SK-N-MC (cell line): Measurements from ENCODE around the gene FADS2.

ENCODE experiments used
- DNase-seq: peaks from one replicate; pipeline ENCODE4 v3.0.0-alpha.2; 2011; ENCODE audit warnings: low read depth, low spot score
- H3K27ac ChIP-seq: fragments of 200-600 bp; sonication (generic); 2 replicates; pipeline ENCODE4 v1.5.1; 2016; ENCODE audit warnings: mixed run types
- H3K36me3 ChIP-seq: fragments of 200-600 bp; sonication (generic); 2 replicates; pipeline ENCODE4 v1.6.1; 2017; ENCODE audit warnings: antibody characterized with exemption, low read length, mixed read lengths; ENCODE audit not compliant: insufficient read depth
- H3K4me3 ChIP-seq: fragments of 200-600 bp; sonication (generic); 2 replicates; pipeline ENCODE4 v1.5.1; 2016
- H3K9ac ChIP-seq: fragments of 200-600 bp; sonication (generic); 2 replicates; pipeline ENCODE4 v1.8.0; 2017; ENCODE audit warnings: mixed run types, mixed read lengths; ENCODE audit not compliant: insufficient read length
- H3K9me3 ChIP-seq: fragments of 200-600 bp; sonication (generic); 2 replicates; pipeline ENCODE4 v1.6.1; 2017; ENCODE audit warnings: low read depth, mild to moderate bottlenecking, antibody characterized with exemption, low read length, moderate library complexity, mixed read lengths
- EZH2 ChIP-seq: fragments of 200-600 bp; sonication (generic); IDR thresholded peaks from one replicate; pipeline ENCODE4 v1.6.1; 2017; ENCODE audit warnings: antibody characterized with exemption
- FOXP2 ChIP-seq: optimal IDR thresholded peaks from 2 replicates; pipeline ENCODE3; 2011; ENCODE audit warnings: mild to moderate bottlenecking, moderate library complexity; ENCODE audit not compliant: insufficient read depth; ENCODE audit errors: extremely low read length, control extremely low read depth
- POLR2AphosphoS5 ChIP-seq: IDR thresholded peaks from 2 replicates; pipeline ENCODE4 v1.6.1; 2012; ENCODE audit warnings: mild to moderate bottlenecking, low read depth, low read length, borderline replicate concordance

FADS2 gene

DNA sequence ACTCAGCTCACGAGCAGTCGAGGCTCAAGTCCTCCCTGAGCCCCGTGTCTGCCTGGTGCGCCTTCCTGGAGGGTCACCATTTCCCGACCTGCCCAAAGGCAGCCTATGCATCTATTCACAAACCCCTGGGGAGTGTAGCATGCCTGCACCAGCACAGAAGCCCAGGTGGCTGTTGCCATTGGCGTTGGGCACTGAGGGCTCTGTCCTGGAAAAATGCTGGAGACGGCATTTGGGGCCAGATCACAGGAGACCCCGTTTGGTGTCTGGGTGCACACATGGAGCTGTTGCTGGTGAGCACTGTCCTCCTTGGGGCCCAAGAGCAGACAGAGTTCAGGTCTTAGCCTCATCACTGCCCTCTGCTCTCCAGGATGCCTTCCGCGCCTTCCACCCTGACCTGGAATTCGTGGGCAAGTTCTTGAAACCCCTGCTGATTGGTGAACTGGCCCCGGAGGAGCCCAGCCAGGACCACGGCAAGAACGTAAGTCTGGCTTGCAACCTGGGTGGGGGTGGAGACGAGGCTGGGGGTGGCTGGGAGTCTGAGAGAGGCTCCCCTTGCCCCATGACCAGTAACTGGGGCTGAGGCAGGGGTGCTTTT is 9.4 kb downstream of the FADS2 start:
- Histone ChIP-seq H3K27ac (peak overlapping the region; percentile 99), H3K4me3 (no peak overlapping the region), H3K36me3 (peaks cover 73% of the 10 kb centered on the region), H3K9me3 (no peaks in the 10 kb centered on the region), H3K9ac (no peak overlapping the region)
- no peak for DNase-seq
- TF ChIP-seq POLR2AphosphoS5 (peak; percentile 10; the same call in 1 of the 2 replicates), EZH2 (no peak)

DNA sequence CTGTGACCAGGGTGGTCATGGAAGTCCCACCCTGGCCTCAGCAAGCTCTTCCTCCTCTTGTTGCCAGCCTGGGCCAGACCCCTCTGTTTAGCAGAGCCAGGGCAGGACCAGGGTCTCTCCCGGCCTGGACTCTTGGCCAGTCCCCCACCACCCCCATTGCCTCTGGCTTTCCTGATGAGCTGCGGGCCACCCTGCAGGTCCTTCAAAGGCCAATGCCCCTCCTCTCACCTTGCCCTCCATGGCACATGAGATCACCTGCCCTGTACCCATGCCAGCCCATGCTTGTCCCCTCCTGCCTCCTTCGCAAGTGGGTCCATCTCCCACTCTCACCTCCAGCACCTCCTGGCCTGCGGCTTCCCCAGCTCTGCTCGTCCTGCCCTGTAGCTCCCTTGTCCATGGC is 10.4 kb downstream of the FADS2 start:
- DNase-seq, result no peak
- TF ChIP-seq EZH2 (no peak), FOXP2 (no peak), POLR2AphosphoS5 (no peak; the same call in 1 of the 2 replicates)
- no peak overlapping the region for H3K4me3 ChIP-seq
- no peak overlapping the region for H3K27ac ChIP-seq
- H3K9me3 ChIP-seq, result no peaks in the 10 kb centered on the region
- peaks cover 83% of the 10 kb centered on the region for H3K36me3 ChIP-seq
- no peak overlapping the region for H3K9ac ChIP-seq

DNA sequence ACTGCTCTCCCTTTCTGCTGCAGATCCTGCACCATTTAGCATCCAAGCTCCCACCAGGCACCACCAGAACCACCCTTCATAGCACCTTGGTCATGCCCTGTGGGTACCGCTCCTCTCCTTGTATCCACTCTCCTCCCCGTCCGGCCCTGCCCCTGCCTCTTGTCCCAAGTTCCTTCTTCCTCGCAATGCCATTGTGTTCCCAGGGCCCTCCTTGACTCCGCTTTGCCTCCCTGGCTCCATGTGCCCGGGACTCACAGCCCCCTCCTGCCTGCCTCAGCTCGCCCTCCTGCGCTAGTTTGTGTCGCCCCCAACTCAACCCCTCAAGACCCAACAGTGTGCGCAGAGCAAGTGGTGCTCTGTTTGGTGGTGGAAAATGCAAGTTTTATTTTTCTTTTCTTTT is 10.8 kb downstream of the FADS2 start:
- H3K9ac ChIP-seq, result no peak overlapping the region
- H3K27ac ChIP-seq, result no peak overlapping the region

GRCh38 chr11:61839742-61840141 is 11.6 kb downstream of the FADS2 start:
- H3K9me3 ChIP-seq, result no peaks in the 10 kb centered on the region
- H3K9ac ChIP-seq, result no peak overlapping the region
- no peak for DNase-seq
- no peak for TF ChIP-seq POLR2AphosphoS5
- TF ChIP-seq FOXP2, result no peak
- no peak for TF ChIP-seq EZH2
- H3K27ac ChIP-seq, result no peak overlapping the region
- H3K4me3 ChIP-seq, result no peak overlapping the region
- H3K36me3 ChIP-seq, result peaks cover 90% of the 10 kb centered on the region

More for the DNA sequence above, 10.8 kb downstream of the FADS2 start:
- peaks cover 83% of the 10 kb centered on the region for H3K36me3 ChIP-seq
- TF ChIP-seq FOXP2 (no peak), POLR2AphosphoS5 (no peak), EZH2 (no peak)
- H3K9me3 ChIP-seq, result no peaks in the 10 kb centered on the region
- H3K4me3 ChIP-seq, result no peak overlapping the region
- no peak for DNase-seq

- H3K27ac ChIP-seq, result no peak overlapping the region
- no peak overlapping the region for H3K9ac ChIP-seq
- H3K4me3 ChIP-seq, result no peak overlapping the region
- TF ChIP-seq EZH2 (no peak), FOXP2 (no peak), POLR2AphosphoS5 (no peak)
- H3K36me3 ChIP-seq, result peaks cover 96% of the 10 kb centered on the region
- H3K9me3 ChIP-seq, result no peaks in the 10 kb centered on the region
- no peak for DNase-seq
These were observed 12.3 kb downstream of the FADS2 start for GRCh38 chr11:61840371-61840770.

DNA sequence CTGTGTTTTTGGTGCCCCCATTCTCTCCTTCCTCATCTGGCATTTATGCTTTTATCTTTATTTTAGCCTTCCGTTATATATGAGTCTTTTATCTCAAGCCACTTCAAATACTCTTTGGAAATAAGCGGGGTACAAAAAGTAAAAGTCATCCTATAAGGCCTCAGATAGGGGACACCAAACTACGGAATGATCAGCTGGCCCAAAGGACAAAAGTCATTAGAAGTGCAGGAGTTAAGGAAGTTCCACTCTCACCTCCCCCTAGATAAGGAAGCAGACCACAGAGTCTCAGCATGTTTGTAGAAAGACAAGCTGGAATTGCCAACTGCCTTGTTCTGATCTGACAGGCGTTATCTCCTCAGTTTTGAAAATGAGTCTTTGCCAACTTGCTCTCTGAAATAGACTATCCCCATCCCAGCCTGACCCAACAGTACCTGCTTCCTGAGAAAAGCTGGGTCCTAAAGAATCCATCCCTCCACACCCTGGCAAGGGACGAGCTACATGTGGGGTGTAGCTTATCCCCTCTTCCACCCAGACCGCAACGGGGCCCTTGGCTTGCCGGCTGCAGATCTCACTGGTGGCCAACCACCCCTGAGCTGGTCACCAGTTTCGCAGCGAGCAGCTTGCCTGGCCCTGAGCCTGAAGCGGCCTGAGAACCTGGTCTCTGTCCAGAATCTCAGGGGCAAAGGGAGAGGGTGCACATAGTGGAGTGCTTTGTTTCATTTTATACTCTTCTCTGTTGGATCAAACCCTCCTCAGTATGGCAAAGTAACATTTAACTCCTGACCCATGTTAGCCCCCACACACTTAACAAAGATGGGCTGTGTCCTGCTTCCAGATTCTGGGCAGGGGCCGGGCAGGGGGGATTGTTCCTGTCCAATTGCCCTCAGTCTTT is 13.8 kb downstream of the FADS2 start:
- Histone ChIP-seq H3K36me3 (peaks cover 100% of the 10 kb centered on the region), H3K27ac (0 out of 2 replicates have a peak overlapping the region, but pooled peaks have one; percentile 19), H3K9ac (no peak overlapping the region), H3K4me3 (no peak overlapping the region), H3K9me3 (no peaks in the 10 kb centered on the region)
- no peak for TF ChIP-seq POLR2AphosphoS5
- TF ChIP-seq FOXP2, result no peak
- TF ChIP-seq EZH2, result no peak
- no peak for DNase-seq

DNA sequence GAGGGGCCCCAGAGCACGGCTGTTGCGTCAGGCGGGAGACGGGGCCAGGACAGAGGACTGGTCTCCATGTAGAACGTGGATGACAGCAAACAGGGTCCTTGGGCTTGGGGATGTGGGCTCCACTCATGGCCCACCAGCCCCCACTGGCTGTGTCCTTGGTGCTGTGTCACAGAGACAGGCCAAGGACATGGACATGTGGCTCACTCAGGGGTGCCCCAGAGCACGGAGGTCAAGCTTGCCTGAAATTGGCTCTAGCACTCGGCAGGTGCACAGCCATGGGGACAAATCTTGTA is 14.4 kb downstream of the FADS2 start:
- Histone ChIP-seq H3K36me3 (peaks cover 100% of the 10 kb centered on the region), H3K27ac (0 out of 2 replicates have a peak overlapping the region, but pooled peaks have one; percentile 19)

GRCh38 chr11:61844909-61845565 is 16.9 kb downstream of the FADS2 start:
- no peak overlapping the region for H3K9ac ChIP-seq
- no peak for DNase-seq
- TF ChIP-seq EZH2, result no peak
- no peak for TF ChIP-seq FOXP2
- no peak for TF ChIP-seq POLR2AphosphoS5
- H3K27ac ChIP-seq, result peak overlapping the region; percentile 68
- peaks cover 100% of the 10 kb centered on the region for H3K36me3 ChIP-seq
- no peaks in the 10 kb centered on the region for H3K9me3 ChIP-seq
- no peak overlapping the region for H3K4me3 ChIP-seq

More for the DNA sequence above, 14.4 kb downstream of the FADS2 start:
- TF ChIP-seq EZH2, result no peak
- TF ChIP-seq FOXP2, result no peak
- no peak for TF ChIP-seq POLR2AphosphoS5
- no peak overlapping the region for H3K9ac ChIP-seq
- H3K9me3 ChIP-seq, result no peaks in the 10 kb centered on the region
- no peak for DNase-seq
- H3K4me3 ChIP-seq, result no peak overlapping the region
